ENCODE measurements around the gene FPR3. TPM values are rescaled to one million over a fixed set of nuclear protein-coding genes. Genes with fewer than 3 reads are reported as not detected.

Gene FPR3
- total RNA-seq, 1 experiment from 2014 or later, result 0.10 TPM

Other genes with a start within 250 kb of the FPR3 start
- 4.5 and 7.1 TPM in 2 replicates for gene ZNF175, start 223.9 kb upstream of the FPR3 start, total RNA-seq (2014; rRNA removed; shearing (Covaris generic))
- not detected in 2 replicates for gene SIGLEC5, start 164.8 kb upstream of the FPR3 start, total RNA-seq (2014; rRNA removed; shearing (Covaris generic))
- not detected in 2 replicates for gene SIGLEC14, start 148.3 kb upstream of the FPR3 start, total RNA-seq (2014; rRNA removed; shearing (Covaris generic))
- 4.1 and 13.7 TPM in 2 replicates for gene SPACA6, start 101.8 kb upstream of the FPR3 start, total RNA-seq (2014; rRNA removed; shearing (Covaris generic))
- not detected in 2 replicates for gene HAS1, start 71.2 kb upstream of the FPR3 start, total RNA-seq (2014; rRNA removed; shearing (Covaris generic))
- gene FPR1, start 43.3 kb upstream of the FPR3 start, total RNA-seq (2014; rRNA removed; shearing (Covaris generic)), result 3.6 and 3.8 TPM in 2 replicates
- gene FPR2, start 34.0 kb upstream of the FPR3 start, total RNA-seq (2014; rRNA removed; shearing (Covaris generic)), result not detected in 2 replicates
- gene ZNF577, start 92.8 kb downstream of the FPR3 start, total RNA-seq (2014; rRNA removed; shearing (Covaris generic)), result 0.69 and 1.5 TPM in 2 replicates
- 5.0 and 5.2 TPM in 2 replicates for gene ZNF649, start 109.9 kb downstream of the FPR3 start, total RNA-seq (2014; rRNA removed; shearing (Covaris generic))
- gene ZNF613, start 132.3 kb downstream of the FPR3 start, total RNA-seq (2014; rRNA removed; shearing (Covaris generic)), result 4.3 and 8.1 TPM in 2 replicates
- 4.0 and 9.3 TPM in 2 replicates for gene ZNF350, start 191.7 kb downstream of the FPR3 start, total RNA-seq (2014; rRNA removed; shearing (Covaris generic))
- gene ZNF615, start 213.1 kb downstream of the FPR3 start, total RNA-seq (2014; rRNA removed; shearing (Covaris generic)), result 2.0 and 5.7 TPM in 2 replicates
- gene ZNF614, start 233.2 kb downstream of the FPR3 start, total RNA-seq (2014; rRNA removed; shearing (Covaris generic)), result 8.5 and 16.3 TPM in 2 replicates